Osteoblast (primary cell): Measurements from ENCODE around the gene USP32. TPM values are rescaled to one million over a fixed set of nuclear protein-coding genes. Genes with fewer than 3 reads are reported as not detected.

Source experiments
- DNase-seq: peaks from one replicate; pipeline ENCODE4 v3.0.0; 2011; ENCODE audit warnings: low spot score, mixed read lengths; ENCODE audit not compliant: insufficient read length; ENCODE audit errors: missing footprints
- H2AFZ ChIP-seq: 2 replicates; pipeline ENCODE4 v1.6.0; 2011; ENCODE audit warnings: mild to moderate bottlenecking, low read length
- H3K27ac ChIP-seq: 2 replicates; pipeline ENCODE4 v1.5.1; 2011; ENCODE audit warnings: mild to moderate bottlenecking, low read depth, low read length, moderate library complexity
- H3K27me3 ChIP-seq: 2 replicates; pipeline ENCODE4 v1.6.0; 2012; ENCODE audit warnings: mild to moderate bottlenecking, control low read depth, inconsistent platforms, low read length, moderate library complexity; ENCODE audit not compliant: insufficient read depth
- H3K36me3 ChIP-seq: 2 replicates; pipeline ENCODE4 v1.5.1; 2011; ENCODE audit warnings: mild to moderate bottlenecking, low read length, control low read depth, moderate library complexity; ENCODE audit not compliant: insufficient read depth
- H3K4me1 ChIP-seq: 2 replicates; pipeline ENCODE4 v1.5.1; 2011; ENCODE audit warnings: mild to moderate bottlenecking, low read length, control low read depth, moderate library complexity; ENCODE audit not compliant: insufficient read depth
- H3K4me2 ChIP-seq: 2 replicates; pipeline ENCODE4 v1.6.0; 2011; ENCODE audit warnings: mild to moderate bottlenecking, low read length; ENCODE audit not compliant: insufficient read depth
- H3K4me3 ChIP-seq: fragments of 200-600 bp; sonication (generic); 3 replicates; pipeline ENCODE4 v1.5.1; 2012; ENCODE audit warnings: mild to moderate bottlenecking, low read length, inconsistent platforms; ENCODE audit not compliant: insufficient read depth
- H3K79me2 ChIP-seq: 2 replicates; pipeline ENCODE4 v1.6.0; 2012; ENCODE audit warnings: mild to moderate bottlenecking, low read length, control low read depth, inconsistent platforms; ENCODE audit not compliant: insufficient read depth
- H3K9me3 ChIP-seq: 2 replicates; pipeline ENCODE4 v1.5.1; 2011; ENCODE audit warnings: low read depth, low read length, control low read depth
- H4K20me1 ChIP-seq: 2 replicates; pipeline ENCODE4 v1.6.0; 2012; ENCODE audit warnings: mild to moderate bottlenecking, low read length, control low read depth; ENCODE audit not compliant: insufficient read depth
- CTCF ChIP-seq: IDR thresholded peaks from 2 replicates; pipeline ENCODE4 v1.5.1; 2011; ENCODE audit warnings: mild to moderate bottlenecking, low read depth, low read length, moderate library complexity; ENCODE audit errors: extremely low read depth
- total RNA-seq: library from RNA; depleted of rRNA; stranded (reverse); fragments of >200 nt; gene quantifications from 2 replicates; pipeline ENCODE4 v1.2.3, GENCODE V29; 2012

The USP32 gene
- total RNA-seq, 1 donor = 99.5 TPM

DNA sequence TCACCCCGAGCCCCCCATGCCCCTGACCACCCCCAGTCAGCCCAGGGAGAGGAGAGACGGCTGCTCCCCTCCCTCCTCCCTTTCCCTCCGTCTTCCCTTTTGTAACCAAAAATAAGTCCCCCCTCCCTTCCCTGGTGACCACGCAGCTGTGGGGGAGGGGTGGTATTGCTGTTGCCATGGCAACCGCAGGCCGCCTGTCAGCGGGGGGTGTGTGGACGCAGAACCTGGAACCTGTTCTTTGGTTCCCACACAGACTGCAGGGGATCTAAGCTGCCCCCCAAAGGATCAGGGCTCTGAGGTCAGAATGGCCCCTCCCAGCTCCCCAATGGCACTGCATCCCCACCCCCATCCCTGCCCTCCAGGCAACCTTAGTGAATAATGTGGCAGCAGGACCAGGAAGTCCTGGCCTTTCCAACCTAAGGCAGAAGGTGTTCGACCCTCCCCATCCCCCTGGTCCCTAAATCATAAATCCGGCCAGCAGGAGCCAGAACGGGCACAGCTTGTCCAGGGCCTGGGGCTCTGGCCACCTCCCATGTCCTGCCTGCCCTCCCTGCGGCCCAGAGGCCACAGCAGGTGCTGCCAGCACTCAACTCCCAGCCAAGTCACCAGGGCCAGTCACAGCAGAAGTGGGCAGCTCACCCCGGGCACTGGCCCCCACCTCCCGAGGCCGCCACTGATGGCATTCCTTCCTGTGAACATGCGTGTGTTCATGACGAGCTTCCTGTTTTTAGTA, 230.2 kb downstream of the USP32 start:
- DNase-seq = peak; percentile 48
- H3K4me2 ChIP-seq = no peak overlapping the region
- H3K27ac ChIP-seq = no peak overlapping the region
- no peak for TF ChIP-seq CTCF
- H3K9me3 ChIP-seq = no peaks in the 10 kb centered on the region
- no peaks in the 10 kb centered on the region for H4K20me1 ChIP-seq
- H3K36me3 ChIP-seq = no peaks in the 10 kb centered on the region
- H2AFZ ChIP-seq = no peak overlapping the region
- H3K27me3 ChIP-seq = peaks cover 20% of the 10 kb centered on the region
- H3K4me1 ChIP-seq = no peaks in the 10 kb centered on the region
- no peaks in the 10 kb centered on the region for H3K79me2 ChIP-seq
- no peak overlapping the region for H3K4me3 ChIP-seq

DNA sequence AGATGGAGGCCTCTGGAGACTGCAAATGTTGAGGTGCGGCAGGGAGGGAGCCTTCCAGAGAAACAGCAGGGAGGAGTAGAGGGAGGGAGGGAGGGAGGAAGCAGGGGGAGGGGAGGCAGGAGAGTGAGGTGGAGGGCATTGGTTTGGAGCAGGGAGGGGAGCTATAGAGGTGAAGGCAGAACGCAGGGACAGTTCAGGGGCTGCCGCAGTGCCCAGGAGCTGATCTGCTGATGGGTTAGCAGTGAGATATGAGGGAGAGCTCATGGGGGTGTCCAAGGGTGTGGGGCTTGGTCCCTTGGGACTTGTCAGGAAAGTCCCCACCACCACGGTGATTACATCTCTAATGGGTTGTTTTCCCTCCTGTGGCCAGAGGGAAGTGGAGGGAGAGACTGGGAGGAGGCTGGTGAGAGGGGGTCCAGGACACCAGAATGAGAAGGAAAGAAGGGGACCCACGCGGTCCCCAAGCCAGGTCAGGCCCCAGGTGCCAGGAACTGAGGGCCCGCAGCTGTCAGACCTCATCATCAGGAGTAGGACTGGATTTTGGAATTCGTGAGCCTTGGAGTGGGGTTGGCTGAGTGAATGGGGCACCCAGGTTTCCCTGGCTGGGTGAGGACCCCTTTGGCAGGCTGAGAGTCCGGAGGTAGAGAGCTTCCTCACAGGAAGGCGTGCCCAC, 231.0 kb downstream of the USP32 start:
- no peak overlapping the region for H2AFZ ChIP-seq

GRCh38 chr17:60159479-60159866, 232.5 kb downstream of the USP32 start:
- Histone ChIP-seq H4K20me1 (peaks cover 1% of the 10 kb centered on the region), H2AFZ (no peak overlapping the region), H3K27ac (no peak overlapping the region), H3K27me3 (peaks cover 8% of the 10 kb centered on the region), H3K4me1 (peaks cover 5% of the 10 kb centered on the region), H3K79me2 (no peaks in the 10 kb centered on the region), H3K4me3 (no peak overlapping the region), H3K9me3 (no peaks in the 10 kb centered on the region), H3K36me3 (no peaks in the 10 kb centered on the region), H3K4me2 (no peak overlapping the region)
- TF ChIP-seq CTCF = no peak
- peak; percentile 60 for DNase-seq

More for the DNA sequence above, 231.0 kb downstream of the USP32 start:
- peak; percentile 55 for DNase-seq
- no peaks in the 10 kb centered on the region for H3K79me2 ChIP-seq
- no peaks in the 10 kb centered on the region for H3K9me3 ChIP-seq
- no peak overlapping the region for H3K4me3 ChIP-seq
- no peak overlapping the region for H3K4me2 ChIP-seq
- TF ChIP-seq CTCF = no peak
- no peak overlapping the region for H3K27ac ChIP-seq
- H3K27me3 ChIP-seq = peaks cover 17% of the 10 kb centered on the region
- H3K4me1 ChIP-seq = no peaks in the 10 kb centered on the region
- no peaks in the 10 kb centered on the region for H3K36me3 ChIP-seq
- no peaks in the 10 kb centered on the region for H4K20me1 ChIP-seq

DNA sequence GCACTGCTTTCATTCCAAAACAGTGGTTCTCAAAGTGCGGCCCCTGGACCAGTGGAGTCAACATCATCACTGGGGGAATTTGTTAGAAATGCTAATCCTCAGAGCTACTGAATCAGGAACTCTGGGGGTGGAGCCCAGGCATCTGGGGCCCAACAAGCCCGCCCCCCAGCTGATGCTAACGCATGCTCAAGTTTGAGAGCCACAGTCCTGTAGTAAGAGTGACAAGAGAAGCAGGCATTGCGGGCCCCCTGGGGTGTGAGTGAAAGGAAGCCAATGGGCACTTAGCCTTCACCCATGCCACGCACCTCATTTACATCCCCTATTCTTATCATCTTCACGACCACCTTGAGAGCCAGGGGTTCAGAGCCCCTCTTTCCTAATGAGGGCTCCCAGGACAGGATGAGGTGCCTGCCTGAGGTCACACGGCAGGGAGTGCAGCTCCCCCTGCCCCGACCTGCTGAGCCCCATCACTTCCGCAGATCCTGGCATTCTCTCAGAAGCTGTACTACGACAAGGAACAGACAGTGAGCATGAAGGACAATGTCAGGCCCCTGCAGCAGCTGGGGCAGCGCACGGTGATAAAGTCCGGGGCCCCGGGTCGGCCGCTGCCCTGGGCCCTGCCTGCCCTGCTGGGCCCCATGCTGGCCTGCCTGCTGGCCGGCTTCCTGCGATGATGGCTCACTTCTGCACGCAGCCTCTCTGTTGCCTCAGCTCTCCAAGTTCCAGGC, 233.0 kb downstream of the USP32 start:
- peaks cover 3% of the 10 kb centered on the region for H4K20me1 ChIP-seq

More for the DNA sequence above, 233.0 kb downstream of the USP32 start:
- no peak overlapping the region for H3K4me2 ChIP-seq
- no peak overlapping the region for H3K4me3 ChIP-seq
- peaks cover 10% of the 10 kb centered on the region for H3K4me1 ChIP-seq
- peak overlapping the region; percentile 25 for H2AFZ ChIP-seq
- peaks cover 8% of the 10 kb centered on the region for H3K27me3 ChIP-seq
- H3K79me2 ChIP-seq = no peaks in the 10 kb centered on the region
- H3K9me3 ChIP-seq = no peaks in the 10 kb centered on the region
- H3K27ac ChIP-seq = no peak overlapping the region
- no peak for TF ChIP-seq CTCF
- DNase-seq = peak; percentile 87
- no peaks in the 10 kb centered on the region for H3K36me3 ChIP-seq
